ENCODE data around the gene MYCN.

DNA sequence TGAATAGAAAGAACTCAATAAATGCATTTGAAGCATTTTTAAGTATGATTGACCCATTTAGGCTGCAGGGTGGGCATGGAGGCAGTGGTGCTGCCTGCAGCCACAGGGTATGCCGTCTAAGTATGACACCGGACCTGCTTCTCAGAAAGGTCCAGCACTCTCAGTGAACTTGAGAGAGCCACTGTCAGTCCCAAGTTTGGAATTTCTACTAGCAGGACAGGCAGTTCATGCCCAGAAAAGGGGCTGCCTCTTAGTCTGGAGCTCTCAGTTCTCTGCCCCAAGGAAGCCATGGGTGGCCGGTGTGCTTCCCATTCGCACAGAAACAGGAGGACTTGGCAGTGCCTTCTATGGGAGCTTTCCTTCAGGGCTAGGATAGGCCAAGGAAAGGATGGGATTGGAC is 24.0 kb upstream of the MYCN start:
- TF ChIP-seq, protein P1, sequence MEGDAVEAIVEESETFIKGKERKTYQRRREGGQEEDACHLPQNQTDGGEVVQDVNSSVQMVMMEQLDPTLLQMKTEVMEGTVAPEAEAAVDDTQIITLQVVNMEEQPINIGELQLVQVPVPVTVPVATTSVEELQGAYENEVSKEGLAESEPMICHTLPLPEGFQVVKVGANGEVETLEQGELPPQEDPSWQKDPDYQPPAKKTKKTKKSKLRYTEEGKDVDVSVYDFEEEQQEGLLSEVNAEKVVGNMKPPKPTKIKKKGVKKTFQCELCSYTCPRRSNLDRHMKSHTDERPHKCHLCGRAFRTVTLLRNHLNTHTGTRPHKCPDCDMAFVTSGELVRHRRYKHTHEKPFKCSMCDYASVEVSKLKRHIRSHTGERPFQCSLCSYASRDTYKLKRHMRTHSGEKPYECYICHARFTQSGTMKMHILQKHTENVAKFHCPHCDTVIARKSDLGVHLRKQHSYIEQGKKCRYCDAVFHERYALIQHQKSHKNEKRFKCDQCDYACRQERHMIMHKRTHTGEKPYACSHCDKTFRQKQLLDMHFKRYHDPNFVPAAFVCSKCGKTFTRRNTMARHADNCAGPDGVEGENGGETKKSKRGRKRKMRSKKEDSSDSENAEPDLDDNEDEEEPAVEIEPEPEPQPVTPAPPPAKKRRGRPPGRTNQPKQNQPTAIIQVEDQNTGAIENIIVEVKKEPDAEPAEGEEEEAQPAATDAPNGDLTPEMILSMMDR (IDR thresholded peaks at IDR 0.05; ENCODE audit: poor library complexity) = no peak
- TF ChIP-seq EZH2 (IDR thresholded peaks at IDR 0.05; ENCODE audit: borderline replicate concordance) (no peak), EZH2phosphoT487 (IDR thresholded peaks at IDR 0.05; ENCODE audit: low read depth, severe bottlenecking, unreplicated experiment) (no peak)
